Fibroblast of lung (primary cell): ENCODE data around the gene PHF2.

Experiments used
- EZH2 ChIP-seq: IDR thresholded peaks from 2 replicates; pipeline ENCODE4 v1.5.1; 2012; ENCODE audit warnings: low read length, control low read depth, mild to moderate bottlenecking; ENCODE audit errors: missing control alignments
- TF ChIP-seq, protein P1 (sequence below), 2 donors: IDR thresholded peaks in 1 of 2; conservative IDR thresholded peaks in 1 of 2; 1 replicate in 1 of 2; 2 replicates in 1 of 2; pipeline ENCODE4 v1.5.1; 2011 to 2012; ENCODE audit warnings: low read length in 2 of 2, control low read depth in 1 of 2, inconsistent platforms in 1 of 2, low read depth in 1 of 2, mild to moderate bottlenecking in 1 of 2

DNA sequence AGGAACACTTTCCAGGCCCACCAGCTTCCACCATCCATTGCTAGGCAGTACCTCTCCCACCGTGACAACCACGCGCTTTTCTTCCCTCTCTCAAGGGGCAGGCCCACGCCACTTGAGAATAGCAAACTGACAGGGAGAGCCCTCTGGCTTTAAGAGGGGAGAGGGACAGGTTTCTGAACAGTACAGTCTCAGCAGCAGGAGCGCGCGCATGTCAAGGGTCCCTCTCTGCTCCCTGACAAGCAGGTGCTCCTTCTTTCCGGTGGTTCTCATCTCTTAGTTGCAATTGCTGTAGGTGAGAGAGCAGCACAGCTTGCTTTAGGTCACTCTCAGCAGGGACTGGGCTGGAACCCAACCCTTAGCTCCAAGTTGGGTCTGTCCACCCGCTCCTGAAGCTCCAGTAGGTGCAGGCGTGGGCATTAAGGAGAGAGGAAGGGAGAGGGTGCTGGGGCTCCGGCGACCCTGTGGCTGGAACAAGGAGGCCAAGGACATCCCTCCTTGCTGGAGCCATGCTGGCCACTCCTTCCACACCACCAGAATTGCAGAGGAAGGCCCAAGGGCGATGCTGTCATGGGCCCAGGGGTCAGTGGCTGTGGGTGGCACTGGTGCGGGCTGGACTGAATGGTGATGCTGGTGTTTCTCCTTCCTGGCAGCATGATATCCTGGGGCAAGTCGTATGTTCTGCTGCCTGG, 9.0 kb upstream of the PHF2 start:
- TF ChIP-seq, protein P1, sequence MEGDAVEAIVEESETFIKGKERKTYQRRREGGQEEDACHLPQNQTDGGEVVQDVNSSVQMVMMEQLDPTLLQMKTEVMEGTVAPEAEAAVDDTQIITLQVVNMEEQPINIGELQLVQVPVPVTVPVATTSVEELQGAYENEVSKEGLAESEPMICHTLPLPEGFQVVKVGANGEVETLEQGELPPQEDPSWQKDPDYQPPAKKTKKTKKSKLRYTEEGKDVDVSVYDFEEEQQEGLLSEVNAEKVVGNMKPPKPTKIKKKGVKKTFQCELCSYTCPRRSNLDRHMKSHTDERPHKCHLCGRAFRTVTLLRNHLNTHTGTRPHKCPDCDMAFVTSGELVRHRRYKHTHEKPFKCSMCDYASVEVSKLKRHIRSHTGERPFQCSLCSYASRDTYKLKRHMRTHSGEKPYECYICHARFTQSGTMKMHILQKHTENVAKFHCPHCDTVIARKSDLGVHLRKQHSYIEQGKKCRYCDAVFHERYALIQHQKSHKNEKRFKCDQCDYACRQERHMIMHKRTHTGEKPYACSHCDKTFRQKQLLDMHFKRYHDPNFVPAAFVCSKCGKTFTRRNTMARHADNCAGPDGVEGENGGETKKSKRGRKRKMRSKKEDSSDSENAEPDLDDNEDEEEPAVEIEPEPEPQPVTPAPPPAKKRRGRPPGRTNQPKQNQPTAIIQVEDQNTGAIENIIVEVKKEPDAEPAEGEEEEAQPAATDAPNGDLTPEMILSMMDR (conservative IDR thresholded peaks at IDR 0.05 in 1 of 2, IDR thresholded peaks at IDR 0.05 in 1 of 2; ENCODE audit: low read depth in 1 of 2, low read length in 2 of 2) = no peak
- TF ChIP-seq EZH2 = no peak
